ENCODE data around the gene LRP8. TPM values are rescaled to one million over a fixed set of nuclear protein-coding genes. Genes with fewer than 3 reads are reported as not detected.

The LRP8 gene
- total and polyA plus RNA-seq, 2 experiments from 2014 or later: 27.8 to 71.1 TPM

DNA sequence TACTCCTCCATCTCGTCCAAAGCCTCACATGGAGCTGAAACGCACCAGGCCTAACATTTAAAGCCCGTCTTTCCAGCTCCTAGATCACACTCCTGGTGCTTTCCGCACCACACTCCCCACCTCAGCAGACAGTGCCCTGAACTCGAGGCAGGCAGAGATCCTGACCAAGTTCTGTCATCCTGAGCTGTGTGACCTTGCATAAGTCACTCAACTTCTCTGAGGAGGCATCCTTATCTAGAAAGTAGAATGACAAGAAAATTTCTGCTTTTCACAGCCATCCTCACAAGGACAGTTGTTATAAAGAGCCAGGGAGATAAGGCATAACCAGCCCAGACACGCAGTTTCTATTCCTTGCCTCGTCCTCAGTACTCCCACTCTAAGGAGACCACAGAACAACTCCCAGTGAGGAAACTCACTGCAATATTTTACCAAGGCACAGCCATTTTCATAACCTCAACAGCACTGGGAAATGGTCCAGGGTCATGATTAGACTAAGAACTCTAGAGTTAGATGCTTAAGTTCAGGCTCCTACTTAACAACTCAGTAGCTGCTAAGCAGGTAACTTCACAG, 3.1 kb downstream of the LRP8 start:
- H3K9me3 Mint-ChIP-seq: no peaks in the 10 kb centered on the region; the same call in 2 of the 3 replicates
- DNase-seq (ENCODE audit: low spot score) (no peak), ATAC-seq (no peak)
- H3K27ac Mint-ChIP-seq: peak overlapping the region; percentile 78
- H3K4me1 Mint-ChIP-seq: peaks cover 55% of the 10 kb centered on the region
- peaks cover 25% of the 10 kb centered on the region for H3K27me3 Mint-ChIP-seq (ENCODE audit: insufficient read depth, low read depth, poor library complexity)
- H4K20me1 ChIP-seq (replicated peaks; ENCODE audit: insufficient read depth): peaks cover 27% of the 10 kb centered on the region
- peak overlapping the region; percentile 94 for H3K4me3 Mint-ChIP-seq
- H2AFZ ChIP-seq: no peak overlapping the region
- H3K4me3 ChIP-seq: peak overlapping the region; percentile 97; the same call in 1 of the 2 replicates
- no peaks in the 10 kb centered on the region for H3K27me3 ChIP-seq (ENCODE audit: insufficient read depth)
- H3K79me2 ChIP-seq (replicated peaks; ENCODE audit: insufficient read depth): peaks cover 64% of the 10 kb centered on the region
- H3K9me2 ChIP-seq (ENCODE audit: insufficient read depth): no peaks in the 10 kb centered on the region
- TF ChIP-seq, protein P1, sequence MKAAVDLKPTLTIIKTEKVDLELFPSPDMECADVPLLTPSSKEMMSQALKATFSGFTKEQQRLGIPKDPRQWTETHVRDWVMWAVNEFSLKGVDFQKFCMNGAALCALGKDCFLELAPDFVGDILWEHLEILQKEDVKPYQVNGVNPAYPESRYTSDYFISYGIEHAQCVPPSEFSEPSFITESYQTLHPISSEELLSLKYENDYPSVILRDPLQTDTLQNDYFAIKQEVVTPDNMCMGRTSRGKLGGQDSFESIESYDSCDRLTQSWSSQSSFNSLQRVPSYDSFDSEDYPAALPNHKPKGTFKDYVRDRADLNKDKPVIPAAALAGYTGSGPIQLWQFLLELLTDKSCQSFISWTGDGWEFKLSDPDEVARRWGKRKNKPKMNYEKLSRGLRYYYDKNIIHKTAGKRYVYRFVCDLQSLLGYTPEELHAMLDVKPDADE (IDR thresholded peaks at IDR 0.05): no peak
- TF ChIP-seq STAT1 (IDR thresholded peaks at IDR 0.05; ENCODE audit: unreplicated experiment) (no peak), JUNB (IDR thresholded peaks at IDR 0.05; ENCODE audit: unreplicated experiment) (no peak), POLR2AphosphoS5 (IDR thresholded peaks at IDR 0.05; ENCODE audit: low read depth) (no peak), EZH2 (IDR thresholded peaks at IDR 0.05; ENCODE audit: low read depth, unreplicated experiment) (no peak), ZNF114 (CRISPR knock-in tag; IDR thresholded peaks at IDR 0.05) (no peak), CREB1 (CRISPR knock-in tag; IDR thresholded peaks at IDR 0.05; ENCODE audit: low read depth) (no peak)
- TF ChIP-seq, protein P2, sequence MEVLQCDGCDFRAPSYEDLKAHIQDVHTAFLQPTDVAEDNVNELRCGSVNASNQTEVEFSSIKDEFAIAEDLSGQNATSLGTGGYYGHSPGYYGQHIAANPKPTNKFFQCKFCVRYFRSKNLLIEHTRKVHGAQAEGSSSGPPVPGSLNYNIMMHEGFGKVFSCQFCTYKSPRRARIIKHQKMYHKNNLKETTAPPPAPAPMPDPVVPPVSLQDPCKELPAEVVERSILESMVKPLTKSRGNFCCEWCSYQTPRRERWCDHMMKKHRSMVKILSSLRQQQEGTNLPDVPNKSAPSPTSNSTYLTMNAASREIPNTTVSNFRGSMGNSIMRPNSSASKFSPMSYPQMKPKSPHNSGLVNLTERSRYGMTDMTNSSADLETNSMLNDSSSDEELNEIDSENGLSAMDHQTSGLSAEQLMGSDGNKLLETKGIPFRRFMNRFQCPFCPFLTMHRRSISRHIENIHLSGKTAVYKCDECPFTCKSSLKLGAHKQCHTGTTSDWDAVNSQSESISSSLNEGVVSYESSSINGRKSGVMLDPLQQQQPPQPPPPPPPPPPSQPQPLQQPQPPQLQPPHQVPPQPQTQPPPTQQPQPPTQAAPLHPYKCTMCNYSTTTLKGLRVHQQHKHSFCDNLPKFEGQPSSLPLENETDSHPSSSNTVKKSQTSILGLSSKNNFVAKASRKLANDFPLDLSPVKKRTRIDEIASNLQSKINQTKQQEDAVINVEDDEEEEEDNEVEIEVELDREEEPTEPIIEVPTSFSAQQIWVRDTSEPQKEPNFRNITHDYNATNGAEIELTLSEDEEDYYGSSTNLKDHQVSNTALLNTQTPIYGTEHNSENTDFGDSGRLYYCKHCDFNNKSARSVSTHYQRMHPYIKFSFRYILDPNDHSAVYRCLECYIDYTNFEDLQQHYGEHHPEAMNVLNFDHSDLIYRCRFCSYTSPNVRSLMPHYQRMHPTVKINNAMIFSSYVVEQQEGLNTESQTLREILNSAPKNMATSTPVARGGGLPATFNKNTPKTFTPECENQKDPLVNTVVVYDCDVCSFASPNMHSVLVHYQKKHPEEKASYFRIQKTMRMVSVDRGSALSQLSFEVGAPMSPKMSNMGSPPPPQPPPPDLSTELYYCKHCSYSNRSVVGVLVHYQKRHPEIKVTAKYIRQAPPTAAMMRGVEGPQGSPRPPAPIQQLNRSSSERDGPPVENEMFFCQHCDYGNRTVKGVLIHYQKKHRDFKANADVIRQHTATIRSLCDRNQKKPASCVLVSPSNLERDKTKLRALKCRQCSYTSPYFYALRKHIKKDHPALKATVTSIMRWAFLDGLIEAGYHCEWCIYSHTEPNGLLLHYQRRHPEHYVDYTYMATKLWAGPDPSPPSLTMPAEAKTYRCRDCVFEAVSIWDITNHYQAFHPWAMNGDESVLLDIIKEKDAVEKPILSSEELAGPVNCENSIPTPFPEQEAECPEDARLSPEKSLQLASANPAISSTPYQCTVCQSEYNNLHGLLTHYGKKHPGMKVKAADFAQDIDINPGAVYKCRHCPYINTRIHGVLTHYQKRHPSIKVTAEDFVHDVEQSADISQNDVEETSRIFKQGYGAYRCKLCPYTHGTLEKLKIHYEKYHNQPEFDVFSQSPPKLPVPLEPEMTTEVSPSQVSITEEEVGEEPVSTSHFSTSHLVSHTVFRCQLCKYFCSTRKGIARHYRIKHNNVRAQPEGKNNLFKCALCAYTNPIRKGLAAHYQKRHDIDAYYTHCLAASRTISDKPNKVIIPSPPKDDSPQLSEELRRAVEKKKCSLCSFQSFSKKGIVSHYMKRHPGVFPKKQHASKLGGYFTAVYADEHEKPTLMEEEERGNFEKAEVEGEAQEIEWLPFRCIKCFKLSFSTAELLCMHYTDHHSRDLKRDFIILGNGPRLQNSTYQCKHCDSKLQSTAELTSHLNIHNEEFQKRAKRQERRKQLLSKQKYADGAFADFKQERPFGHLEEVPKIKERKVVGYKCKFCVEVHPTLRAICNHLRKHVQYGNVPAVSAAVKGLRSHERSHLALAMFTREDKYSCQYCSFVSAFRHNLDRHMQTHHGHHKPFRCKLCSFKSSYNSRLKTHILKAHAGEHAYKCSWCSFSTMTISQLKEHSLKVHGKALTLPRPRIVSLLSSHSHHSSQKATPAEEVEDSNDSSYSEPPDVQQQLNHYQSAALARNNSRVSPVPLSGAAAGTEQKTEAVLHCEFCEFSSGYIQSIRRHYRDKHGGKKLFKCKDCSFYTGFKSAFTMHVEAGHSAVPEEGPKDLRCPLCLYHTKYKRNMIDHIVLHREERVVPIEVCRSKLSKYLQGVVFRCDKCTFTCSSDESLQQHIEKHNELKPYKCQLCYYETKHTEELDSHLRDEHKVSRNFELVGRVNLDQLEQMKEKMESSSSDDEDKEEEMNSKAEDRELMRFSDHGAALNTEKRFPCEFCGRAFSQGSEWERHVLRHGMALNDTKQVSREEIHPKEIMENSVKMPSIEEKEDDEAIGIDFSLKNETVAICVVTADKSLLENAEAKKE (CRISPR knock-in tag; IDR thresholded peaks at IDR 0.05): no peak
- H3K36me3 ChIP-seq (ENCODE audit: insufficient read depth): peaks cover 17% of the 10 kb centered on the region
- peaks cover 71% of the 10 kb centered on the region for H3K36me3 Mint-ChIP-seq (ENCODE audit: low read depth)
- H3K27ac ChIP-seq (ENCODE audit: low read depth): no peak overlapping the region; the same call in 1 of the 2 replicates
- H3F3A ChIP-seq (replicated peaks; ENCODE audit: low read depth): 0 out of 2 replicates have a peak, but pooled peaks cover 2% of the 10 kb centered on the region
- H3K4me1 ChIP-seq (ENCODE audit: insufficient read depth): peaks cover 11% of the 10 kb centered on the region
- H3K4me2 ChIP-seq: peak overlapping the region; percentile 98; the same call in 1 of the 2 replicates
